ENCODE measurements around the gene LLGL1. TPM values are rescaled to one million over a fixed set of nuclear protein-coding genes. Genes with fewer than 3 reads are reported as not detected.

Gene LLGL1
- total RNA-seq, 2 donors from 2014 or later: 14.6 to 16.2 TPM

- Mint-ChIP-seq H3K4me3 (no peak overlapping the region), H3K36me3 (ENCODE audit: low read depth) (peaks cover 3% of the 10 kb centered on the region), H3K4me1 (peaks cover 3% of the 10 kb centered on the region), H3K27ac (no peak overlapping the region), H3K27me3 (no peaks in the 10 kb centered on the region)
- ATAC-seq (no peak), DNase-seq (no peak)
- H3K9me3 ChIP-seq (ENCODE audit: control insufficient read depth, low read length, poor library complexity, severe bottlenecking): no peaks in the 10 kb centered on the region
Observed at GRCh38 chr17:18241229-18241871, 15.9 kb downstream of the LLGL1 start.

GRCh38 chr17:18245038-18245776 lies 19.8 kb downstream of the LLGL1 start:
- H3K9me3 ChIP-seq (ENCODE audit: control insufficient read depth, low read length, poor library complexity, severe bottlenecking): no peaks in the 10 kb centered on the region
- Mint-ChIP-seq H3K36me3 (ENCODE audit: low read depth) (peaks cover 6% of the 10 kb centered on the region), H3K4me1 (peaks cover 5% of the 10 kb centered on the region), H3K4me3 (no peak overlapping the region), H3K27ac (no peak overlapping the region), H3K27me3 (no peaks in the 10 kb centered on the region)
- ATAC-seq: no peak
- DNase-seq: no peak

GRCh38 chr17:18246109-18246725 lies 20.8 kb downstream of the LLGL1 start:
- H3K9me3 ChIP-seq (ENCODE audit: control insufficient read depth, low read length, poor library complexity, severe bottlenecking): no peaks in the 10 kb centered on the region
- Mint-ChIP-seq H3K27me3 (no peaks in the 10 kb centered on the region), H3K4me1 (peaks cover 5% of the 10 kb centered on the region), H3K27ac (no peak overlapping the region), H3K36me3 (ENCODE audit: low read depth) (peaks cover 6% of the 10 kb centered on the region), H3K4me3 (no peak overlapping the region)
- ATAC-seq: no peak
- no peak for DNase-seq

- peak overlapping the region; percentile 52 for H3K4me3 Mint-ChIP-seq
- no peak overlapping the region for H3K27ac Mint-ChIP-seq
- no peaks in the 10 kb centered on the region for H3K27me3 Mint-ChIP-seq
- ATAC-seq (peak; percentile 54), DNase-seq (no peak)
- peaks cover 5% of the 10 kb centered on the region for H3K4me1 Mint-ChIP-seq
- no peaks in the 10 kb centered on the region for H3K9me3 ChIP-seq (ENCODE audit: control insufficient read depth, low read length, poor library complexity, severe bottlenecking)
- peaks cover 6% of the 10 kb centered on the region for H3K36me3 Mint-ChIP-seq (ENCODE audit: low read depth)
Observed at GRCh38 chr17:18246880-18247612, 21.6 kb downstream of the LLGL1 start.

- DNase-seq: no peak
- H3K9me3 ChIP-seq (ENCODE audit: control insufficient read depth, low read length, poor library complexity, severe bottlenecking): no peaks in the 10 kb centered on the region
- Mint-ChIP-seq H3K4me1 (peaks cover 5% of the 10 kb centered on the region), H3K36me3 (ENCODE audit: low read depth) (peaks cover 6% of the 10 kb centered on the region), H3K27me3 (no peaks in the 10 kb centered on the region), H3K27ac (peak overlapping the region; percentile 80), H3K4me3 (no peak overlapping the region)
- no peak for ATAC-seq
Observed at GRCh38 chr17:18247613-18248001, 22.2 kb downstream of the LLGL1 start.

GRCh38 chr17:18248300-18248731 lies 22.9 kb downstream of the LLGL1 start:
- ATAC-seq (peak; percentile 82), DNase-seq (peak in 2 of 3 donors; percentile 36 to 47)
- H3K27me3 Mint-ChIP-seq: no peaks in the 10 kb centered on the region
- no peaks in the 10 kb centered on the region for H3K9me3 ChIP-seq (ENCODE audit: control insufficient read depth, low read length, poor library complexity, severe bottlenecking)
- H3K4me1 Mint-ChIP-seq: peaks cover 5% of the 10 kb centered on the region
- peaks cover 6% of the 10 kb centered on the region for H3K36me3 Mint-ChIP-seq (ENCODE audit: low read depth)
- H3K27ac Mint-ChIP-seq: peak overlapping the region; percentile 80
- H3K4me3 Mint-ChIP-seq: peak overlapping the region; percentile 63

GRCh38 chr17:18248811-18249210 lies 23.4 kb downstream of the LLGL1 start:
- Mint-ChIP-seq H3K27ac (peak overlapping the region; percentile 80), H3K27me3 (no peaks in the 10 kb centered on the region), H3K4me1 (peaks cover 5% of the 10 kb centered on the region), H3K4me3 (no peak overlapping the region), H3K36me3 (ENCODE audit: low read depth) (peaks cover 6% of the 10 kb centered on the region)
- no peak for DNase-seq
- H3K9me3 ChIP-seq (ENCODE audit: control insufficient read depth, low read length, poor library complexity, severe bottlenecking): no peaks in the 10 kb centered on the region
- no peak for ATAC-seq

GRCh38 chr17:18250259-18250658 lies 24.8 kb downstream of the LLGL1 start:
- DNase-seq: no peak
- Mint-ChIP-seq H3K4me3 (no peak overlapping the region), H3K4me1 (peaks cover 5% of the 10 kb centered on the region), H3K36me3 (ENCODE audit: low read depth) (peaks cover 6% of the 10 kb centered on the region), H3K27ac (no peak overlapping the region), H3K27me3 (no peaks in the 10 kb centered on the region)
- H3K9me3 ChIP-seq (ENCODE audit: control insufficient read depth, low read length, poor library complexity, severe bottlenecking): no peaks in the 10 kb centered on the region
- ATAC-seq: no peak

- no peak overlapping the region for H3K4me3 Mint-ChIP-seq
- no peak for DNase-seq
- H3K27ac Mint-ChIP-seq: no peak overlapping the region
- H3K36me3 Mint-ChIP-seq (ENCODE audit: low read depth): peaks cover 6% of the 10 kb centered on the region
- H3K27me3 Mint-ChIP-seq: no peaks in the 10 kb centered on the region
- no peak for ATAC-seq
- H3K9me3 ChIP-seq (ENCODE audit: control insufficient read depth, low read length, poor library complexity, severe bottlenecking): no peaks in the 10 kb centered on the region
- peaks cover 5% of the 10 kb centered on the region for H3K4me1 Mint-ChIP-seq
Observed at GRCh38 chr17:18250708-18251107, 25.3 kb downstream of the LLGL1 start.

GRCh38 chr17:18251204-18251603 lies 25.8 kb downstream of the LLGL1 start:
- Mint-ChIP-seq H3K36me3 (ENCODE audit: low read depth) (peaks cover 6% of the 10 kb centered on the region), H3K27ac (no peak overlapping the region), H3K4me3 (no peak overlapping the region)

GRCh38 chr17:18252160-18252559 lies 26.7 kb downstream of the LLGL1 start:
- Mint-ChIP-seq H3K4me3 (no peak overlapping the region), H3K4me1 (peaks cover 11% of the 10 kb centered on the region), H3K27me3 (no peaks in the 10 kb centered on the region), H3K27ac (peak overlapping the region; percentile 27), H3K36me3 (ENCODE audit: low read depth) (peaks cover 5% of the 10 kb centered on the region)
- no peaks in the 10 kb centered on the region for H3K9me3 ChIP-seq (ENCODE audit: control insufficient read depth, low read length, poor library complexity, severe bottlenecking)
- DNase-seq (no peak), ATAC-seq (no peak)

More at GRCh38 chr17:18251204-18251603, 25.8 kb downstream of the LLGL1 start:
- peaks cover 8% of the 10 kb centered on the region for H3K4me1 Mint-ChIP-seq
- no peak for DNase-seq
- ATAC-seq: no peak
- H3K9me3 ChIP-seq (ENCODE audit: control insufficient read depth, low read length, poor library complexity, severe bottlenecking): no peaks in the 10 kb centered on the region
- H3K27me3 Mint-ChIP-seq: no peaks in the 10 kb centered on the region

GRCh38 chr17:18253187-18253884 lies 27.9 kb downstream of the LLGL1 start:
- no peaks in the 10 kb centered on the region for H3K9me3 ChIP-seq (ENCODE audit: control insufficient read depth, low read length, poor library complexity, severe bottlenecking)
- H3K4me3 Mint-ChIP-seq: no peak overlapping the region
- H3K27ac Mint-ChIP-seq: no peak overlapping the region
- H3K36me3 Mint-ChIP-seq (ENCODE audit: low read depth): no peaks in the 10 kb centered on the region
- no peaks in the 10 kb centered on the region for H3K27me3 Mint-ChIP-seq
- DNase-seq (no peak), ATAC-seq (no peak)
- H3K4me1 Mint-ChIP-seq: peaks cover 12% of the 10 kb centered on the region
